HEK293T (cell line): ENCODE data around the gene SH2D3A.

ENCODE experiments used
- ARNT ChIP-seq: fragments of 450-650 bp; IDR thresholded peaks from 2 replicates; pipeline ENCODE4 v1.6.1; 2017; ENCODE audit warnings: mild to moderate bottlenecking
- BHLHE40 ChIP-seq: fragments of 450-650 bp; IDR thresholded peaks from 2 replicates; pipeline ENCODE4 v1.6.1; 2016; ENCODE audit warnings: mild to moderate bottlenecking, moderate library complexity, borderline replicate concordance
- FOXA1 ChIP-seq: fragments of 450-650 bp; IDR thresholded peaks from 2 replicates; pipeline ENCODE4 v1.6.1; 2016; ENCODE audit warnings: mild to moderate bottlenecking
- FOXM1 ChIP-seq: fragments of 450-650 bp; IDR thresholded peaks from 2 replicates; pipeline ENCODE4 v1.6.1; 2017; ENCODE audit warnings: mild to moderate bottlenecking, borderline replicate concordance
- HDGF ChIP-seq: fragments of 450-650 bp; IDR thresholded peaks from 2 replicates; pipeline ENCODE4 v1.6.1; 2017; ENCODE audit warnings: antibody characterized with exemption, borderline replicate concordance
- NFRKB ChIP-seq: fragments of 450-650 bp; IDR thresholded peaks from 2 replicates; pipeline ENCODE4 v1.6.1; 2016; ENCODE audit warnings: mild to moderate bottlenecking, moderate library complexity
- SP1 ChIP-seq: fragments of 450-650 bp; IDR thresholded peaks from 2 replicates; pipeline ENCODE4 v1.6.1; 2017
- SUZ12 ChIP-seq: fragments of 450-650 bp; IDR thresholded peaks from 2 replicates; pipeline ENCODE4 v1.6.1; 2016; ENCODE audit warnings: mild to moderate bottlenecking
- TARDBP ChIP-seq: fragments of 450-650 bp; IDR thresholded peaks from 2 replicates; pipeline ENCODE4 v1.6.1; 2016
- TF ChIP-seq, protein P1 (sequence below): fragments of 450-650 bp; IDR thresholded peaks from 2 replicates; pipeline ENCODE4 v1.6.1; 2016

DNA sequence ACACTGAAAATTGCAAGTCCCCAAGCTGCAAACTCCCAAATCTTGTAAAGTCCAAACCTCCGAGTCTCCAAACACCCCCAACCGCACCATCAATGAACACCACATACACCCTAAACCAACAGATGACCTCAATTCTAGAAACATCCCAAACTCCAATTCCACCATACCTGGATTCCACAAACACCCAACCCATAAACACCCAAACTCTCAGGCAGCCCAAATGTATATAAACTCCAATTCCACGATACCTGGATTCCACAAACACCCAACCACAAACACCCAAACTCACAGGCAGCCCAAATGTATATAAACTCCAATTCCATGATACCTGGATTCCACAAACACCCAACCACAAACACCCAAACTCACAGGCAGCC is 47.3 kb downstream of the SH2D3A start:
- TF ChIP-seq TARDBP (no peak), ARNT (no peak), FOXM1 (no peak), BHLHE40 (no peak), NFRKB (no peak), FOXA1 (no peak), SUZ12 (no peak), SP1 (no peak), HDGF (no peak)
- TF ChIP-seq, protein P1, sequence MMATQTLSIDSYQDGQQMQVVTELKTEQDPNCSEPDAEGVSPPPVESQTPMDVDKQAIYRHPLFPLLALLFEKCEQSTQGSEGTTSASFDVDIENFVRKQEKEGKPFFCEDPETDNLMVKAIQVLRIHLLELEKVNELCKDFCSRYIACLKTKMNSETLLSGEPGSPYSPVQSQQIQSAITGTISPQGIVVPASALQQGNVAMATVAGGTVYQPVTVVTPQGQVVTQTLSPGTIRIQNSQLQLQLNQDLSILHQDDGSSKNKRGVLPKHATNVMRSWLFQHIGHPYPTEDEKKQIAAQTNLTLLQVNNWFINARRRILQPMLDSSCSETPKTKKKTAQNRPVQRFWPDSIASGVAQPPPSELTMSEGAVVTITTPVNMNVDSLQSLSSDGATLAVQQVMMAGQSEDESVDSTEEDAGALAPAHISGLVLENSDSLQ = no peak
